ENCODE results near the gene MFSD8.

DNA sequence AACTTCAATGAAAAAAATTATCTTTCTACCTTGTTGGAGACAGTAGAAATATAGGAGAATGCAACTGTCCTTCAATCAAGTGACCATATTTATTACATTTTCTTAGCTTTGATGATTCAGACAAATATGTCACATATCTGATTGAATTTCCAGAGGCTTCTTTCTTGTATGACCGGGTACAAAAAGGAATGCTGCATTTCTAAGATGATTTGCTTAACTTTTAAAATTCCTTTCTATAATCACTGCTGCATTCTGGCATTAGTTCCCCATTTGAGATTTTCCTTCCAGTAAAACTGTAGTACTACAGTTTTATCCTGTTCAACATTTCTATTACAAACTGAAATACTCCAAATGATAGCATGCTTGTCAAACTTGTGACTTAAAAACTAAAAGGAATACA, 5.2 kb downstream of the MFSD8 start:
- TF ChIP-seq GATA3 (IDR thresholded peaks at IDR 0.05; ENCODE audit: low read depth, low read length) (no peak), GATA2 (IDR thresholded peaks at IDR 0.05; ENCODE audit: low read depth, low read length) (no peak)

Measured in SH-SY5Y (cell line).